IMR-90 (cell line): Measurements from ENCODE around the gene COL6A5. TPM values are rescaled to one million over a fixed set of nuclear protein-coding genes. Genes with fewer than 3 reads are reported as not detected.
"Not testable (repeated sequence)": the region's sequence is repeated elsewhere in the genome, so short reads cannot be mapped to it uniquely, and the experiment has no call there.

Experiments used
- ATAC-seq: fragments of 200-7000 bp; cut with Tn5 transposase; 2 replicates; pipeline ENCODE4 v1.9.1; 2020; ENCODE audit warnings: low read depth, mild to moderate bottlenecking, moderate library complexity
- BruUV-seq: library from RNA; stranded (reverse); fragments of 400-500 nt; replicated peaks from 2 replicates; lab custom pipeline; 2021; lab: Mats Ljungman, UMichigan
- CTCF ChIA-PET: fragments of 300-600 bp; formaldehyde crosslinking; extraction: SDS; loops from one replicate; lab custom pipeline; 2021; ENCODE audit warnings: antibody characterized with exemption; lab: Yijun Ruan, JAX
- POLR2A ChIA-PET: fragments of 300-600 bp; sonication (Branson Sonifier 250); formaldehyde crosslinking; loops from one replicate; lab custom pipeline; 2022; ENCODE audit warnings: antibody characterized with exemption; ENCODE audit not compliant: unreplicated experiment; lab: Charles Lee
- DNase-seq: peaks from one replicate; pipeline ENCODE4 v3.0.0; 2013
- H2AFZ ChIP-seq: replicated peaks from 2 replicates; pipeline ENCODE3; 2013; ENCODE audit warnings: low read length, mild to moderate bottlenecking; ENCODE audit not compliant: poor library complexity
- H2AK5ac ChIP-seq: 2 replicates; pipeline ENCODE4 v1.6.1; 2013; ENCODE audit warnings: low read depth, low read length, inconsistent platforms
- H2AK9ac ChIP-seq: replicated peaks from 2 replicates; pipeline ENCODE3; 2013; ENCODE audit warnings: mild to moderate bottlenecking, low read depth, low read length, moderate library complexity; ENCODE audit not compliant: poor library complexity
- H2BK120ac ChIP-seq: 2 replicates; pipeline ENCODE4 v1.6.1; 2013; ENCODE audit warnings: low read depth, low read length, inconsistent platforms
- H2BK15ac ChIP-seq: 3 replicates; pipeline ENCODE4 v1.6.1; 2013; ENCODE audit warnings: low read depth, low read length, inconsistent platforms
- H2BK20ac ChIP-seq: 2 replicates; pipeline ENCODE4 v1.6.1; 2013; ENCODE audit warnings: low read depth, mild to moderate bottlenecking, inconsistent platforms, low read length, moderate library complexity
- H2BK5ac ChIP-seq: 2 replicates; pipeline ENCODE4 v1.6.1; 2013; ENCODE audit warnings: mild to moderate bottlenecking, low read depth, low read length, inconsistent platforms; ENCODE audit not compliant: poor library complexity, severe bottlenecking
- H3K14ac ChIP-seq: replicated peaks from 2 replicates; pipeline ENCODE4 v1.6.1; 2013; ENCODE audit warnings: low read depth, low read length, inconsistent platforms
- H3K18ac ChIP-seq: 2 replicates; pipeline ENCODE4 v1.6.1; 2013; ENCODE audit warnings: low read depth, low read length, control low read depth
- H3K23ac ChIP-seq: 2 replicates; pipeline ENCODE4 v1.6.1; 2013; ENCODE audit warnings: low read depth, low read length, inconsistent platforms
- H3K27ac ChIP-seq: 2 replicates; pipeline ENCODE4 v1.5.1; 2013; ENCODE audit warnings: mild to moderate bottlenecking, control low read depth, low read length; ENCODE audit not compliant: insufficient read depth
- H3K27me3 ChIP-seq: 2 replicates; pipeline ENCODE4 v1.6.1; 2013; ENCODE audit warnings: low read length; ENCODE audit not compliant: control insufficient read depth, insufficient read depth
- H3K36me3 ChIP-seq: 2 replicates; pipeline ENCODE4 v1.6.1; 2013; ENCODE audit warnings: low read length, mixed read lengths; ENCODE audit not compliant: control insufficient read depth, insufficient read depth
- H3K4ac ChIP-seq: 2 replicates; pipeline ENCODE4 v1.6.1; 2013; ENCODE audit warnings: low read depth, low read length, inconsistent platforms
- H3K4me1 ChIP-seq: 2 replicates; pipeline ENCODE4 v1.6.1; 2013; ENCODE audit warnings: low read length, mixed read lengths; ENCODE audit not compliant: control insufficient read depth, insufficient read depth
- H3K4me2 ChIP-seq: 2 replicates; pipeline ENCODE4 v1.6.1; 2013; ENCODE audit warnings: low read depth, mild to moderate bottlenecking, control low read depth, low read length, moderate library complexity
- H3K4me3 ChIP-seq: 2 replicates; pipeline ENCODE4 v1.5.1; 2013; ENCODE audit warnings: low read depth, mild to moderate bottlenecking, control low read depth, low read length, moderate library complexity; ENCODE audit not compliant: insufficient read depth
- H3K56ac ChIP-seq: 2 replicates; pipeline ENCODE4 v1.6.1; 2013; ENCODE audit warnings: low read length, inconsistent platforms; ENCODE audit not compliant: insufficient read depth; ENCODE audit errors: extremely low read depth
- H3K79me1 ChIP-seq, 2 experiments: 2 replicates each; pipeline ENCODE4 v1.6.1; 2013; ENCODE audit warnings: low read length in 2 of 2, inconsistent platforms in 1 of 2, low read depth in 1 of 2
- H3K9ac ChIP-seq: 2 replicates; pipeline ENCODE4 v1.6.1; 2013; ENCODE audit warnings: low read depth, low read length, control low read depth
- H3K9me1 ChIP-seq: 2 replicates; pipeline ENCODE4 v1.6.1; 2013; ENCODE audit warnings: low read length, inconsistent platforms; ENCODE audit not compliant: insufficient read depth
- H3K9me3 ChIP-seq: 2 replicates; pipeline ENCODE4 v1.6.1; 2013; ENCODE audit warnings: low read length; ENCODE audit not compliant: control insufficient read depth, insufficient read depth
- H4K20me1 ChIP-seq: 2 replicates; pipeline ENCODE4 v1.6.1; 2013; ENCODE audit warnings: low read length, inconsistent platforms; ENCODE audit not compliant: insufficient read depth
- H4K5ac ChIP-seq: 2 replicates; pipeline ENCODE4 v1.6.1; 2013; ENCODE audit warnings: mild to moderate bottlenecking, low read depth, low read length, control low read depth
- H4K8ac ChIP-seq, 2 experiments: 2 replicates each; pipeline ENCODE4 v1.6.1; 2013; ENCODE audit warnings: low read depth in 2 of 2, low read length in 2 of 2, control low read depth in 1 of 2, inconsistent platforms in 1 of 2
- H4K91ac ChIP-seq: 2 replicates; pipeline ENCODE4 v1.6.1; 2013; ENCODE audit warnings: low read depth, low read length, inconsistent platforms; ENCODE audit not compliant: insufficient read depth
- WGBS, 2 experiments: methylation state at CpG; one replicate each; pipeline versions ENCODE4 v1.1.5 to v1.1.7; 2013; ENCODE audit warnings: missing lambda C conversion rate in 2 of 2; ENCODE audit not compliant: insufficient read length in 1 of 2; ENCODE audit errors: extremely low coverage in 2 of 2; 5-methylcytosine and 5-hydroxymethylcytosine counted together
- dilution Hi-C: fragments of 300-500 bp; cut with HindIII; formaldehyde crosslinking; loops from one replicate; pipeline ENCODE4 v1.14.3; 2018; ENCODE audit warnings: low sequenced_read_pairs; ENCODE audit not compliant: unreplicated experiment
- in situ Hi-C: fragments of 300-500 bp; cut with MboI; formaldehyde crosslinking; loops from 3 replicates; pipeline ENCODE4 v1.14.3; 2019; ENCODE audit warnings: low sequenced_read_pairs, inconsistent platforms, mixed read lengths
- intact Hi-C: fragments of 100-400 bp; cut with micrococcal nuclease; formaldehyde crosslinking; loops from 2 replicates; pipeline ENCODE4 v1.10.0; 2022
- polyA plus RNA-seq, 3 experiments: library from polyadenylated mRNA; depleted of rRNA; stranded (reverse); fragments of >200 nt; gene quantifications; 2 replicates each; pipeline ENCODE4 v1.2.3, GENCODE V29; 2012; ENCODE audit warnings: low replicate concordance in 1 of 3
- total RNA-seq: library from RNA; depleted of rRNA; stranded (reverse); fragments of >200 nt; gene quantifications from 2 replicates; pipeline ENCODE4 v1.2.3, GENCODE V29; 2012

COL6A5 gene
- total and polyA plus RNA-seq, 2 of the 4 experiments (the other 2 are of a cell fraction): not detected

DNA sequence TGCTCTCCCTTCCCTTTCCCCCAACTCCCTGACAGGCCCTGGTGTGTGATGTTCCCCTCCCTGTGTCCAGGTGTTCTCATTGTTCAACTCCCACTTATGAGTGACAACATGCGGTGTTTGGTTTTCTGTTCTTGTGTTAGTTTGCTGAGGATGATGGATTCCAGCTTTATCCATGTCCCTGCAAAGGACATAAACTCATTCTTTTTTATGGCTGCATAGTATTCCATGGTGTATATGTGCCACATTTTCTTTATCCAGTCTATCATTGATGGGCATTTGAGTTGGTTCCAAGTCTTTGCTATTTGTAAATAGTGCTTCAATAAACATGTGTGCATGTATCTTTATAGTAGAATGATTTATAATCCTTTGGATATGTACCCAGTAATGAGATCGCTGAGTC, 2.8 kb downstream of the COL6A5 start:
- DNase-seq, H2BK120ac ChIP-seq, intact Hi-C loops, BruUV-seq, H2AFZ ChIP-seq, H2BK5ac ChIP-seq, H2BK15ac ChIP-seq, H3K14ac ChIP-seq, H3K56ac ChIP-seq, H3K27me3 ChIP-seq, H3K9ac ChIP-seq, H3K9me3 ChIP-seq, H4K20me1 ChIP-seq, CTCF ChIA-PET, in situ Hi-C loops, H4K8ac ChIP-seq, H4K5ac ChIP-seq, ATAC-seq, H3K36me3 ChIP-seq, POLR2A ChIA-PET, H3K23ac ChIP-seq, H3K27ac ChIP-seq, H3K9me1 ChIP-seq, H3K4me3 ChIP-seq, H4K91ac ChIP-seq, dilution Hi-C loops, H3K4me1 ChIP-seq, H2AK5ac ChIP-seq, H3K18ac ChIP-seq, H3K79me1 ChIP-seq, H2BK20ac ChIP-seq, H3K4ac ChIP-seq, H3K4me2 ChIP-seq, H2AK9ac ChIP-seq: not testable (repeated sequence)
- WGBS, 2 experiments: no CpG with 5 or more reads among the region's 2 CpGs
